Pericardium fibroblast (primary cell): ENCODE data around the gene ASPDH. TPM values are rescaled to one million over a fixed set of nuclear protein-coding genes. Genes with fewer than 3 reads are reported as not detected.

Experiments
- total RNA-seq: library from RNA; depleted of rRNA; stranded (reverse); fragments of >200 nt; gene quantifications from 2 replicates; pipeline ENCODE4 v1.2.3, GENCODE V29; 2015

ASPDH gene
- not detected in 2 replicates for total RNA-seq

GRCh38 chr19:50513746-50514345 lies at the start of gene ASPDH:
Gene ASPDH (minus strand): TSS chr19:50513913. CDS start chr19:50513823, 90 bp downstream.

DNA sequence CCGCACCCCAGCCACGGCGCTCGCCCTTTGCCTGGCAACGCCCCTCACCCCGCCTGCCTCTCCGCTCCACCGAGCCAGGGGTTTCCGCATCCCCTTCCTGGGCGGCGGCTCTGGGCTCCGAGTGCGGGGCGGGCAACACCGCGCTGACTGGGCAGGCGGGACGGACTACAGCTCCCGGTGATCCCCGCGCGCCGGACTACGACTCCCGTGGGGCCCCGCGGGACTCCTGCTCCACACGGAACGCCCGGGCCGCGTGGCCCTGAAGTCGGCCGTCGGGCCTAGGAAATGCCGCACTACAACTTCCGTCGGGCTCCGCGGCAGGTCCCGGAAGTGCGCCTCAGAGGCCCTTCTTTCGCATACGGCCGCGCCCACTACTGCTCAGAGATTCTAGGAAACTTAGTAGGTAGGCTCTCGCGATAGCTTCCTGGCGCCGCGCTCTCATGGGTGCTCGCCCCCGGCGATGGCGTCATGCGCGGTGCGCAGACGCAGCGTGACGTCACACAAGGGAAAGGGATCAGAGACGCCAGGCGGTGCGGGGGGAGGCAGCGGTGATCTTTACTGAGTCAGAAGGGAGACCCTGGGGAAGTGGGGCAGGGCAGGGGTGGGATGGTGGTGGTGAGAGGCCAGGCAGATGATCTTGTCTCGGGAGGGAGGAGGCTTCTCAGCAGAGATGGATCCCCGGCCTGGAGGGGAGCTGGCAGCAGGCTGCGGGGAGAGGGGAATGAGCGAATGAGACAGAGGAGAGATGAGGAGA lies 2.5 kb downstream of the ASPDH start, which contains the start of gene JOSD2:
Gene JOSD2, minus strand, starts transcription at position 123 of the 754 bp plus-strand sequence. CDS start 760 bp downstream, outside the sequence.

DNA sequence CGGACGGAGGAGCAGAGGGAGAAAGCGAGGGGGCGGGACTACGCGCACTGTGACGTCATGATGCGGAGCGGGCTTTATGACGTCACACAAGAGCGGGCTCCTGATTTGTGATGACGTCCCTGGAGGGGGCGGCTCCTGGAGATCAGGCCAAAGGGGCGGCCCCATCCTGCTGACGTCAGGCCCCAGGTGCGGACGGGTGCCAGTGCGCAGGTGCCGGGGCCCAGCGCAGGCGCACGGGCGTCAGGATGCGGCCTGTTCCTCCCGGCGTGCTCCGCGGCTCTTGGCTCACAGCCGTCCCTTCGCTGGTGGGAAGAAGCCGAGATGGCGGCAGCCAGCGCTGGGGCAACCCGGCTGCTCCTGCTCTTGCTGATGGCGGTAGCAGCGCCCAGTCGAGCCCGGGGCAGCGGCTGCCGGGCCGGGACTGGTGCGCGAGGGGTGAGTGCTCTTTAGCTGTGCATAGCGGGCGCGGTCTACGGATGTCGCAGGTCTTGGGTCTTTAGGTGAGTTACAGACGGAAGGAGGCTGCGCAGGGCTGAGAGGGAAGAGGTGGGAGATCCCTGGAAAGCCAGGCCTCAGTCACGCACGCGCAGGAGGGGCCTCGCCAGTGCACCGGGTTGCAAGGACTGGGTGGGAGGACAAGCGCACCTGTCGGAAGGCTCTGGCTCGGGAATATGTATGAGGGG lies 37.3 kb downstream of the ASPDH start, which contains the start of the genes EMC10 and GARIN5A:
Gene EMC10, plus strand, starts transcription at position 284 of the 683 bp plus-strand sequence. Its CDS starts 38 bp downstream, at position 322.
Gene GARIN5A, minus strand, starts transcription at position 625 of the 683 bp plus-strand sequence. Its CDS starts 460 bp downstream, at position 165.

Other genes with a start within 250 kb of the ASPDH start
- under 0.01 TPM in 2 replicates for gene KCNC3, start 184.5 kb downstream of the ASPDH start, total RNA-seq
- gene NAPSA, start 148.3 kb downstream of the ASPDH start, total RNA-seq = 0.51 TPM in 1 of 2 replicates, not detected in the other
- 73.0 and 88.9 TPM in 2 replicates for gene NR1H2, start 137.5 kb downstream of the ASPDH start, total RNA-seq
- gene POLD1, start 129.6 kb downstream of the ASPDH start, total RNA-seq = 12.8 and 21.7 TPM in 2 replicates
- gene SPIB, start 95.0 kb downstream of the ASPDH start, total RNA-seq = 0.17 TPM in 1 of 2 replicates, not detected in the other
- 0.26 TPM in 1 of 2 replicates, not detected in the other for gene MYBPC2, start 81.0 kb downstream of the ASPDH start, total RNA-seq
- 120 and 125 TPM in 2 replicates for gene EMC10, start 37.4 kb downstream of the ASPDH start, total RNA-seq
- 1.1 TPM in 1 of 2 replicates, not detected in the other for gene GARIN5A, start 37.1 kb downstream of the ASPDH start, total RNA-seq
- gene JOSD2, start 2.7 kb downstream of the ASPDH start, total RNA-seq = 48.7 and 55.0 TPM in 2 replicates
- gene LRRC4B, start 54.5 kb upstream of the ASPDH start, total RNA-seq = 0.35 and 0.60 TPM in 2 replicates
- gene SYT3, start 126.0 kb upstream of the ASPDH start, total RNA-seq = 0.09 and 0.12 TPM in 2 replicates
- gene C19orf81, start 135.5 kb upstream of the ASPDH start, total RNA-seq = 1.1 TPM in 1 of 2 replicates, not detected in the other
- 0.93 and 1.4 TPM in 2 replicates for gene SHANK1, start 205.9 kb upstream of the ASPDH start, total RNA-seq
- gene CLEC11A, start 209.5 kb upstream of the ASPDH start, total RNA-seq = 172 and 192 TPM in 2 replicates